CD8-positive, alpha-beta memory T cell (primary cell): ENCODE measurements around the gene VPS45. TPM values are rescaled to one million over a fixed set of nuclear protein-coding genes. Genes with fewer than 3 reads are reported as not detected.
"Not testable (repeated sequence)": the region's sequence is repeated elsewhere in the genome, so short reads cannot be mapped to it uniquely, and the experiment has no call there.

Experiments
- CTCF ChIA-PET: fragments of 350-600 bp; sonication (Branson Sonifier 250); formaldehyde crosslinking; loops from one replicate; lab custom pipeline; 2021; ENCODE audit warnings: antibody characterized with exemption; lab: Charles Lee
- POLR2A ChIA-PET: fragments of 350-600 bp; sonication (Branson Sonifier 250); formaldehyde crosslinking; loops from one replicate; lab custom pipeline; 2021; ENCODE audit warnings: antibody characterized with exemption; lab: Charles Lee
- DNase-seq, 5 donors: peaks; one replicate each; pipeline versions ENCODE4 v3.0.0 to v3.0.0-alpha.2; 2020 to 2022; ENCODE audit warnings: mixed read lengths in 1 of 5
- H3K27ac ChIP-seq: one replicate; pipeline ENCODE4 v1.7.0; 2013; ENCODE audit warnings: low read depth, mild to moderate bottlenecking, low read length, moderate library complexity
- H3K27me3 ChIP-seq: 2 replicates; pipeline ENCODE4 v1.7.0; 2013; ENCODE audit warnings: low read length, mild to moderate bottlenecking; ENCODE audit not compliant: insufficient read depth, poor library complexity, severe bottlenecking
- H3K36me3 ChIP-seq: 2 replicates; pipeline ENCODE4 v1.7.0; 2013; ENCODE audit warnings: mild to moderate bottlenecking, low read length, moderate library complexity; ENCODE audit not compliant: insufficient read depth
- H3K4me1 ChIP-seq: 2 replicates; pipeline ENCODE4 v1.7.0; 2013; ENCODE audit warnings: mild to moderate bottlenecking, low read length, moderate library complexity; ENCODE audit not compliant: insufficient read depth
- H3K4me3 ChIP-seq: 2 replicates; pipeline ENCODE4 v1.7.0; 2013; ENCODE audit warnings: mild to moderate bottlenecking, low read length
- H3K9me3 ChIP-seq: 2 replicates; pipeline ENCODE4 v1.7.0; 2013; ENCODE audit warnings: mild to moderate bottlenecking, low read length
- H3K27ac Mint-ChIP-seq, 8 donors: one replicate each; pipeline ENCODE4 v1.8.0; 2020 to 2021; ENCODE audit warnings: mixed read lengths in 8 of 8, mild to moderate bottlenecking in 6 of 8, inconsistent platforms in 3 of 8, moderate library complexity in 3 of 8
- H3K27me3 Mint-ChIP-seq, 2 donors: one replicate each; pipeline ENCODE4 v1.8.0; 2020 to 2021; ENCODE audit warnings: mixed read lengths in 2 of 2, mild to moderate bottlenecking in 1 of 2, moderate library complexity in 1 of 2
- H3K36me3 Mint-ChIP-seq, 3 donors: one replicate each; pipeline ENCODE4 v1.8.0; 2020 to 2021; ENCODE audit warnings: mixed read lengths in 3 of 3, inconsistent platforms in 1 of 3, mild to moderate bottlenecking in 1 of 3
- H3K4me1 Mint-ChIP-seq, 3 donors: one replicate each; pipeline ENCODE4 v1.8.0; 2020 to 2021; ENCODE audit warnings: mixed read lengths in 3 of 3, inconsistent platforms in 1 of 3, mild to moderate bottlenecking in 1 of 3
- H3K4me3 Mint-ChIP-seq, 7 donors: one replicate each; pipeline ENCODE4 v1.8.0; 2020 to 2021; ENCODE audit warnings: mixed read lengths in 7 of 7, mild to moderate bottlenecking in 6 of 7, moderate library complexity in 4 of 7, inconsistent platforms in 2 of 7
- H3K9me3 Mint-ChIP-seq, 5 donors: one replicate each; pipeline ENCODE4 v1.8.0; 2020 to 2022; ENCODE audit warnings: mixed read lengths in 5 of 5, mild to moderate bottlenecking in 3 of 5, moderate library complexity in 2 of 5, inconsistent platforms in 1 of 5
- polyA plus RNA-seq: library from polyadenylated mRNA; unstranded; fragments of 300-500 nt; fragmentation: Illumina TruSeq; gene quantifications from one replicate; pipeline ENCODE4 v1.2.3, GENCODE V29; 2021
- total RNA-seq, 2 experiments: library from RNA; stranded (reverse); gene quantifications; one replicate each; pipeline ENCODE4 v1.2.3, GENCODE V29; 2021

The VPS45 gene
- total and polyA plus RNA-seq, 3 experiments from 2014 or later: 26.3 to 33.6 (median 27.5) TPM

DNA sequence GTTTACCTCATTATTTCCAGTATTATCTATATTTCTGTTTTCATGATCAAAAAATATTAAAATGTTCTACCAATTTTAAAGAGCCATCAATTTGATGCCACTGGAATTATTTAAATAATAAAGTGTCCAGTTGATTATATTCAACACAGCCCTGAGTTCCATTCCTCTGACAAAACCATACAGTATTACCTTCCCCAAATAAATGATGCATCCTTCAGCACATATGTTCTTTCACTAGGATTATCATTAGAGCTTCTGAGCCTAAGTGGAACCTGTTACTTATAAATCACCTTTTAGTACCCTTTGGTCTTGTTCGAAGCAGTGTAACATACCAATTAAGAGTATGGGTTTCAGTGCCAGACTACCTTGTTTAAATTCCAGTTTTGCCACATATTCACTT lies 64.8 kb downstream of the VPS45 start:
- Histone ChIP-seq H3K4me3 (no peak overlapping the region), H3K27ac (no peak overlapping the region), H3K27me3 (no peaks in the 10 kb centered on the region), H3K36me3 (no peaks in the 10 kb centered on the region), H3K9me3 (no peaks in the 10 kb centered on the region), H3K4me1 (no peaks in the 10 kb centered on the region)
- Mint-ChIP-seq H3K4me3 (no peak overlapping the region), H3K9me3 (no peaks in the 10 kb centered on the region), H3K36me3 (peaks cover 2 to 25% (median 4%) of the 10 kb centered on the region in 3 donors), H3K27ac (no peak overlapping the region), H3K27me3 (no peaks in the 10 kb centered on the region), H3K4me1 (peaks cover 0 to 14% (median 8%) of the 10 kb centered on the region in 3 donors)
- ChIA-PET CTCF (interaction anchor here (0.6 kb wide), 1 partner anchor 55 kb away, joined by 3 read pairs; no protein-coding TSS in a partner anchor), POLR2A (interaction anchor here (0.6 kb wide), 1 partner anchor 179 kb away, joined by 9 read pairs; no protein-coding TSS in a partner anchor)
- no peak for DNase-seq

DNA sequence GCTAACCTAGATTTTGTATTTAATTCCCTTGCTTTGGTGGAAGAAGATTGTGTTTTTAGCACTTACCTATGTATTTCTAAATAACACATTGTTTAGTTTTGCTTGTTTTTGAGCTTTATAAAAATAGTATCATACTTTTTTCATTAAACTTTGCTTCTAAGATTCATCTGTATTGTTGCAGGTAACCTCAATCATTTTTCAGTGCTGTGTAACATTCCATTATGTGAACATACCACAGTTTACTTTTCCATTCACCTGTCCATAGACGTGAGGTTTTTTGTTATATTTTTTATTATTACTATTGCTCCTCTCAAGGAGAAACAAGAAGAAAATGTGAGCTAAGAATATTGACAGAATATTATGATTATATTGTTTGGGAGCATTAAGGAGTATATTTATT lies 67.0 kb downstream of the VPS45 start:
- no peaks in the 10 kb centered on the region for H3K9me3 Mint-ChIP-seq
- POLR2A ChIA-PET: no interaction called here
- H3K9me3 ChIP-seq: no peaks in the 10 kb centered on the region
- H3K27me3 Mint-ChIP-seq: no peaks in the 10 kb centered on the region
- no peak overlapping the region for H3K27ac ChIP-seq
- peaks cover 4 to 22% (median 4%) of the 10 kb centered on the region in 3 donors for H3K36me3 Mint-ChIP-seq
- H3K4me1 ChIP-seq: no peaks in the 10 kb centered on the region
- no peaks in the 10 kb centered on the region for H3K27me3 ChIP-seq
- H3K4me3 Mint-ChIP-seq: no peak overlapping the region
- no peak overlapping the region for H3K27ac Mint-ChIP-seq
- H3K36me3 ChIP-seq: no peaks in the 10 kb centered on the region
- no peak for DNase-seq
- no peak overlapping the region for H3K4me3 ChIP-seq
- peaks cover 0 to 14% (median 8%) of the 10 kb centered on the region in 3 donors for H3K4me1 Mint-ChIP-seq
- CTCF ChIA-PET: interaction anchor here (1.3 kb wide), 1 partner anchor 36 kb away, joined by 3 read pairs; no protein-coding TSS in a partner anchor

DNA sequence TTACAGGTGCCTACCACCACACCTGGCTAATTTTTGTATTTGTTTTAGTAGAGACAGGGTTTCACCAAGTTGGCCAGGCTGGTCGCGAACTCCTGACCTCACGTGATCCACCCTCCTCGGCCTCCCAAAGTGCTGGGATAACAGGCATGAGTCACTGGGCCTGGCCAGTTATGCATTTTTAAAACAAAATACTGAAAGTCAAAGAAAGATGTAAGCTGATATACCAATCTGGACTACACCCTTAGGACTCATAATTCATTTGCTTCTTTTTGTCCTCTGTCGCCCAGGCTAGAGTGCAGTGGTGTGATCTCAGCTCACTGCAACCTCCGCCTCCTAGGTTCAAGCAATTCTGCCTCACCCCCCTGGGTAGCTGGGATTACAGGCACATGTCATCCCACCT lies 67.8 kb downstream of the VPS45 start:
- POLR2A ChIA-PET: interaction anchor here (1.1 kb wide), 1 partner anchor 9 kb away, joined by 3 read pairs; no protein-coding TSS in a partner anchor
- peaks cover 0 to 14% (median 8%) of the 10 kb centered on the region in 3 donors for H3K4me1 Mint-ChIP-seq
- H3K36me3 ChIP-seq, CTCF ChIA-PET, H3K27ac Mint-ChIP-seq, H3K27ac ChIP-seq, H3K27me3 Mint-ChIP-seq, H3K4me1 ChIP-seq, DNase-seq, H3K4me3 ChIP-seq, H3K4me3 Mint-ChIP-seq, H3K27me3 ChIP-seq, H3K9me3 Mint-ChIP-seq, H3K9me3 ChIP-seq: not testable (repeated sequence)
- H3K36me3 Mint-ChIP-seq: peaks cover 4 to 22% (median 6%) of the 10 kb centered on the region in 3 donors

DNA sequence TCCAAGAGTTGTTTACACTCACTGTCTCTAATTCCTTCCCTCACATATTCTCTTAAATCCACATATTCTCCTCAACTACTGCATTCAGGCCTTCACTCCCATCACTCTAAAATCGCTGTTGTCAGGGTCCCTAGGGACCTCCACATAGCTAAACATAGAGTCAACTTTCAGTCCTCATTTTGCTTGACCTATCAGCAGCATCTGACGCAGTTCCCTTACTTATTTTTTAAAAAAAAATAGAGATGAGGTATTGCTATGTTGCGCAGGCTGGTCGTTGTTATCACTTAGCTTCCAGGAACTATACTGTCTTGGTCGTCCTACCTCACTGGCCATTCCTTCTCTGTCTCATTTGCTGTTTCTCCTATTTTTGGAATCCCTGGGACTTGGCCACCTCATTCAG lies 70.5 kb downstream of the VPS45 start:
- Mint-ChIP-seq H3K4me3 (no peak overlapping the region), H3K27me3 (no peaks in the 10 kb centered on the region), H3K27ac (no peak overlapping the region), H3K4me1 (peaks cover 0 to 3% (median 0%) of the 10 kb centered on the region in 3 donors), H3K36me3 (peaks cover 4 to 12% (median 5%) of the 10 kb centered on the region in 3 donors), H3K9me3 (no peaks in the 10 kb centered on the region)
- H3K36me3 ChIP-seq: no peaks in the 10 kb centered on the region
- ChIA-PET CTCF (interaction anchor here (1.0 kb wide), 1 partner anchor 14 kb away, joined by 3 read pairs; no protein-coding TSS in a partner anchor), POLR2A (no interaction called here)
- H3K9me3 ChIP-seq: no peaks in the 10 kb centered on the region
- H3K27ac ChIP-seq: no peak overlapping the region
- no peak overlapping the region for H3K4me3 ChIP-seq
- DNase-seq: no peak
- no peaks in the 10 kb centered on the region for H3K4me1 ChIP-seq
- H3K27me3 ChIP-seq: no peaks in the 10 kb centered on the region

DNA sequence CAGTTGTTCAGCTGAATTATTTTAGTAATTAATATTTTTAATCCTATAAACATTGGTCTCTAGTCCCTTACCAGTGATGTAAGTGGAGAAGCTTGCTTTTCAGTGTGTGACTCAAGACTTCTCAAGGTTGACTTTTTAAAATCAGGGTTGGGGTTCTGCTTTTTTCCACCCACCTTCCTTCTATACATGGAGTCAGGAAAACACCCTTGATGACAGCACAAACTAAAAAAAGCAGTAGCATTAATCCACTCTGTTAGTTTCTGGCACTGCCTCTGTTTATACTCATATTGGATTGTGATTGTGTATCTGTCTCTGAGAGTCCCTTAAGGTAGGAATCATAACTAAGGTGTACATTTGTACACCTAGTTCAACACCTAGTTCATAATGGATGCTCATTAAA lies 73.9 kb downstream of the VPS45 start:
- no peak overlapping the region for H3K4me3 ChIP-seq
- Mint-ChIP-seq H3K9me3 (no peaks in the 10 kb centered on the region), H3K4me3 (no peak overlapping the region), H3K36me3 (peaks cover 3 to 4% (median 4%) of the 10 kb centered on the region in 3 donors), H3K27me3 (no peaks in the 10 kb centered on the region), H3K27ac (peak overlapping the region in 1 of 8 donors; percentile 46), H3K4me1 (peaks cover 4 to 20% (median 13%) of the 10 kb centered on the region in 3 donors)
- CTCF ChIA-PET: interaction anchor here (1.0 to 3.4 kb wide), 2 partner anchors 24 to 68 kb away, joined by 3 to 10 read pairs; no protein-coding TSS in a partner anchor
- H3K27me3 ChIP-seq: no peaks in the 10 kb centered on the region
- H3K36me3 ChIP-seq: no peaks in the 10 kb centered on the region
- H3K4me1 ChIP-seq: peaks cover 11% of the 10 kb centered on the region
- H3K9me3 ChIP-seq: no peaks in the 10 kb centered on the region
- no peak for DNase-seq
- POLR2A ChIA-PET: interaction anchor here (1.7 kb wide), 1 partner anchor 9 kb away, joined by 7 read pairs; the partner anchor contains the start of gene PLEKHO1
- H3K27ac ChIP-seq: no peak overlapping the region

DNA sequence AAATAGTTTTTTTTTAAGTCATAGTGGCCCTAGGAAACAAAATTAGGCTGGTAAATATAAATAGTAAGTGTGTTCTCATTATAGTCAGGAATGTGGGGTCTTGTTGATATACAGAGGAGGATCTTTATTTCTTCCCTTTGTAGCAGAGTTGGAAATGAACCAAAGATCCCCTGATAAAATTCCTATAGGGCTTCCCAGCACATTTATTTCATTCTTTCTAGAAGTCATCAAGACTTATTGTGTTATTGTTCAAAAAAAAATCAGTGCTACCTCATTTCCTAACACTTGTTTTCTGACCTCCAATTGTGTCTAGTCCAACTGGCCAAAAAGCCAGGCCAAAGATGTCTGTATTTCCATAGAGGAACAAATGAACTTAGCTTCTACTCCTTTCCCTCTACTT lies 74.5 kb downstream of the VPS45 start:
- no peak overlapping the region for H3K4me3 Mint-ChIP-seq
- H3K27me3 ChIP-seq: no peaks in the 10 kb centered on the region
- no peak for DNase-seq
- ChIA-PET CTCF (interaction anchor here (3.4 kb wide), 1 partner anchor 69 kb away, joined by 10 read pairs; no protein-coding TSS in a partner anchor), POLR2A (no interaction called here)
- H3K4me3 ChIP-seq: no peak overlapping the region
- H3K27ac Mint-ChIP-seq: peak overlapping the region in 2 of 8 donors; percentile 8 to 42
- peaks cover 11% of the 10 kb centered on the region for H3K4me1 ChIP-seq
- H3K9me3 ChIP-seq: no peaks in the 10 kb centered on the region
- H3K9me3 Mint-ChIP-seq: no peaks in the 10 kb centered on the region
- no peaks in the 10 kb centered on the region for H3K36me3 ChIP-seq
- peaks cover 8 to 27% (median 20%) of the 10 kb centered on the region in 3 donors for H3K4me1 Mint-ChIP-seq
- H3K27ac ChIP-seq: no peak overlapping the region
- no peaks in the 10 kb centered on the region for H3K27me3 Mint-ChIP-seq
- H3K36me3 Mint-ChIP-seq: peaks cover 3 to 4% (median 3%) of the 10 kb centered on the region in 3 donors

DNA sequence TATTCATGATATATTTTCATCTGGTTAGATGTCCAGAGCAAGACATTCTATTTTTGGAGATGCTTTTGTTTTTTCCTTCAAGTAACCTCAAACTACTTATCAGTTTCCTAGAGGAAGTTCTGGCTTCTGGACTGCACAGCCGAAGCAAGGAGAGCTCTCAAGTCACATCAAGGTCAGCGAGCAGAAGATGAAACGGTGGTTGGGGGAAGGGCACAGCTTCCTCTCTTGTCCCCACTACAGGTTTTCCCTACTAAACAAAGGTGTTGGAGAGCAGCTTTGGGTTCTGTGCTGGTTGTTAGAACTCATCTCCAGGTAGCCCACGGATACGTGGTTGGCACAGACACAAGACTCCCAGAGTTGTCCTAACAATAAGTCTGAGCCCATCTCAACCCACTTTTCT lies 77.0 kb downstream of the VPS45 start:
- ChIA-PET CTCF (no interaction called here), POLR2A (no interaction called here)
- Mint-ChIP-seq H3K4me3 (peak overlapping the region in 1 of 7 donors; percentile 8), H3K9me3 (no peaks in the 10 kb centered on the region), H3K27me3 (no peaks in the 10 kb centered on the region), H3K36me3 (peaks cover 0 to 5% (median 3%) of the 10 kb centered on the region in 3 donors), H3K27ac (peak overlapping the region in 6 of 8 donors; percentile 12 to 82 (median 48)), H3K4me1 (peaks cover 24 to 48% (median 40%) of the 10 kb centered on the region in 3 donors)
- peaks cover 20% of the 10 kb centered on the region for H3K4me1 ChIP-seq
- H3K4me3 ChIP-seq: no peak overlapping the region
- H3K27me3 ChIP-seq: no peaks in the 10 kb centered on the region
- H3K36me3 ChIP-seq: no peaks in the 10 kb centered on the region
- no peak for DNase-seq
- no peak overlapping the region for H3K27ac ChIP-seq
- H3K9me3 ChIP-seq: no peaks in the 10 kb centered on the region

DNA sequence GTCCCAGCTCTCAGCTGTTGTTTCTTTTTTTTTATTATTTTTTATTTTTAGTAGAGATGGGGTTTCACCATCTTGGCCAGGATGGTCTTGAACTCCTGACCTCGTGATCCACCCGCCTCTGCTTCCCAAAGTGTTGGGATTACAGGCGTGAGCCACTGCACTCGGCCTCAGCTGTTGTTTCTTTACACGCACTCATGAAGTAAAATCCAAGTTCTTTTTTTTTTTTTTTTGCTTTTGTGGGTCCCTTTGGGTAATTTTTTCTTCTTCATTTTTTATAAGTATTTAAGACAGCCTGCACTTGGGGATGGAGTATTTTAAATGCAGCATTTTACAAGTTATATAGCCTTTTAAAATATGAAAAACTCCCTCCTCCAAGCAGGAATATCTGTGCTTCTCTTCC lies 78.4 kb downstream of the VPS45 start:
- H3K27ac Mint-ChIP-seq: peak overlapping the region in 1 of 8 donors; percentile 86
- POLR2A ChIA-PET: interaction anchor here (0.6 kb wide), 1 partner anchor 37 kb away, joined by 4 read pairs; no protein-coding TSS in a partner anchor
- CTCF ChIA-PET: not testable (repeated sequence)

More for the DNA sequence above, 78.4 kb downstream of the VPS45 start:
- H3K36me3 Mint-ChIP-seq, H3K4me3 ChIP-seq, H3K36me3 ChIP-seq, H3K27me3 ChIP-seq, H3K4me3 Mint-ChIP-seq, H3K27ac ChIP-seq, H3K9me3 Mint-ChIP-seq, H3K9me3 ChIP-seq, H3K27me3 Mint-ChIP-seq, DNase-seq: not testable (repeated sequence)
- peaks cover 25 to 49% (median 41%) of the 10 kb centered on the region in 3 donors for H3K4me1 Mint-ChIP-seq
- H3K4me1 ChIP-seq: peaks cover 21% of the 10 kb centered on the region
